IPS DF 19.7 (cell line): ENCODE measurements around the gene ST6GALNAC5.

ENCODE experiments used
- DNase-seq: peaks from one replicate; pipeline ENCODE4 v3.0.0-alpha.2; 2013; ENCODE audit warnings: low read depth, low spot score

ST6GALNAC5 gene

DNA sequence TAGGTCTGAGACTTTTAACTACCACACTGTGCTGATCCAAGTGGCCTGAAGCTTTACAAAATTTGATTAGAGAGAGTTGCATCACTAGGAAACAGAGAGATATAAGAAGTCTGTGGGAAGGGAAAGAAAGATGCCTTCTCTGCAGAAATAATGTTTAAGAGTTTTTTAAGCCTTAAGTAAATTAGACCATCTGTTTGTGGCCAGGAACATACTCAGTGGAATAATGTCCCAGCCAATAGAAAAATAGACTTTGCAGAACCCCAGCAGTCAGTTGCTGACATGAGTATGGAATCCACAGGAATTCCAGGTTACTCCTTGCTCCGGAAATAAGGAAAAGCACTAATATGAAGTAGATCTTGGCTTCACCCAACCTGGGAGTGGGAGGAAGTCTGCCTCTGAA is 144.8 kb downstream of the ST6GALNAC5 start:
- no peak for DNase-seq

DNA sequence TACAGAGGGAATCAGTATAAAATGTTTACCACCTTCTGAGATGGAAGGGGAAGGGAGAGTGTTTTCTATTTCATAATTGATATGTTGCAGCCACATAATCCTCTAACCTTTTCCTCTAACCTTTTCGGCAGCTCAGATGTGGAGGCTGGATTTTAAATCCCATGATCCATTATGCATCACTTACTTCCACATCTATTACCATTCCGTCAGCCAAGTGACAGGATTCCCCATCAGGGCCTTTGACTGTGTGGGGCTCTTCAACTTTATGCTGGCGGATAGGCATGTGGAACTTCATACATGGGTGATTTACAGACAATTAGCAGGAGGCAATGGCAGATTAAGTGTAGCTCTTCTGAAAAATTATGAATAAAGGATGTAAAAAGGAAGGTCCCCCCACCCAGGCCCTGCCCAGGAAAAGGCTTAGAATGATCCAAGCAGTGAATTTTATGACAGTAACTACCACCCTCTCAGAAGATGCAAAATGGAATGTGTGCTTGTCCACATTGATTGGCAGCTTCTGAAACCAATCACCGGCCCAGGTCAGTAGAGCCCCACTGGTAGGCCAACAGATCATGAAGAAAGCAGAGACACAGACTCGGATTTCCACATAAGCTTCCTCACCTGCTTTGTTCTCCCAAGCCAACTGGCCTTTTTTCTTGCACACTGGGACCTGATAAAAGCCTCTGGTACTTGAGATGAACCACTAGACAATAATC is 147.0 kb downstream of the ST6GALNAC5 start:
- no peak for DNase-seq

DNA sequence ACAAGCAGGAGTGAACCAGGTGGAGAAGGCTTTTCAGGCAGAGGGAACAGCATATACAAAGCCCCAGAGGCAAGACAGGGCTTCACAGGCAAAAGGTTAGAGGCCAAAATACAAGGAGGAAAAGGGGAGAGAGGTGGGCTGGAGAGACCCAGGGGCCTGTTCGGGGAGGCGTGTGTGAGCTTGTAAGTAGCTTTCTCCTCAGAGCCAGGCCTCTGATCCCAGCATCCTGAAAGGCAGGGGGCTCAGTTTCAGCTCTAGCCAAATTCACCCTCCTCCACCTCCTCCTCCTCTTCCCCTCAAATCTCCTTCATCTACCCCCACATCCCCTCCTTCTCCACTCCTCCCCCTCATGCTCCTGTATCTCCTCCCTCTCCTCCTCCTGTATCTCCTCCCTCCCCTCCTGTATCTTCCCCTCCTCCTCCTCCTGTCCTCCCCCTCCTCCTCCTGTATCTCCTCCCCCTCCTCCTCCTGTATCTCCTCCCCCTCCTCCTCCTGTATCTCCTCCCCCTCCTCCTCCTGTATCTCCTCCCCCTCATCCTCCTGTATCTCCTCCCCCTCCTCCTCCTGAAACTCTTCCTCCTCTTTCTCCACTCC is 148.6 kb downstream of the ST6GALNAC5 start:
- DNase-seq = no peak

DNA sequence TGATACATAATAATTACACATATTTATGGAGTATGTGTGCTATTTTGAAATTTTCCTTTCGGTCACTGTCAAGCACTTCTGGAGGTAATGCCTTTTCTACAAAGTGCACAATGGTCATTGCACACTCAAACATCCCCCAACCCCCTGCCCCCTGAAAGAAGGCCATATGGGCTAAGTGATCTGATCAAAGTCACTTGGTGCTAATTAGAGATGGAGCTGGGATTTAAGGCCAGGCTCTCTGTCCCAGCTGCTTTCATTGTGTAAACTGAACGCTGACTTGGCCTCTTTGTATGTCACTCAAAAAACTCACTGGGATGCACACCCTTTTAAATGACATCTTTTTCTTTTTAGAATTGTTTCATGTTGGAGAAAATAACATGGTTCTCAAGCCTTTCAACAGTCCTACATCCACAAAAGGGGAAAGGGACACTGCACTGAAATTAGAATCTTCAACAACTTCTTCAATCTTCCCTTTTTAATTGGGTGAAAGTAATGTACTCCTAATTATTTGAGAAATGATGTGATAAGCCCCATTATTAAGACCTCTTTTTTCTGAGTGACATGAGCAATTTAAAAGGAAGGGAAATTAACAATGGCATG is 149.2 kb downstream of the ST6GALNAC5 start:
- DNase-seq = no peak

DNA sequence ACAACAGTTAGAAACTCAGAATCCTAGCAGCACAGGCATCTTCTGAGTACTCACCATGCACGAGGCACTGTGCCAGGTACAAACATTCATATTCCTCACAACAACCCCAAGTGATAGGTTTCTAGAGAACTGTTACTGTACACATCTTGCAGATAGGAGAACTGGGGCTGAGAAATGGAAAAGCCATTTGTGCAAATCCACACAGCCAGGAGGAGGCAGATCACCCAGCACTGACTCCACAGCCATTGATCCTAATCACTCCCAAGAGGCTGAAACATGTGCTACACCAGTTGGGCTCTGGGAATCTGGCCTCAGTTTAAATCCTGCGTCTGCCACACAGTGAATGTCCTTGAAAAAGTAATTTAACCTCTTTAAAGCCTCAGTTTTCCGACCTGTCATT is 151.0 kb downstream of the ST6GALNAC5 start:
- no peak for DNase-seq

DNA sequence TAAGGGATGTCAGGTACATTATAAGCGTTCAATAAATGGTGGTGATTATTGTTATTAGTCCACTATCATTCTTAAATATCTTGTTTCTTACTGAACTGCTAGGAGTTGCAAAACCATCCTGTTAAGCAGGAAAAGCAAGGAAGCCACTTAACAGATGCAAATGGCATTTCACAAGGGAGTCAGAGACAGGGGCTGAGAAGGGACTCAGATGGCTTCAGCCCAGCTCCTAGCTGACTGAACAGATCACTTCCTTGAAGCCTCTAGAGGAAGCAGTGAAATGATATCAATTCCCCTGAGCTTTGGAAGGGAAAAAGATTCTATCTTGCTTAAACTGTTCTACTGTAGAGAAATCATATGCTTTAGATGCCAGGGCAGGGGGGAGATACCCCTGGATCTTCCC is 151.5 kb downstream of the ST6GALNAC5 start:
- DNase-seq = no peak

DNA sequence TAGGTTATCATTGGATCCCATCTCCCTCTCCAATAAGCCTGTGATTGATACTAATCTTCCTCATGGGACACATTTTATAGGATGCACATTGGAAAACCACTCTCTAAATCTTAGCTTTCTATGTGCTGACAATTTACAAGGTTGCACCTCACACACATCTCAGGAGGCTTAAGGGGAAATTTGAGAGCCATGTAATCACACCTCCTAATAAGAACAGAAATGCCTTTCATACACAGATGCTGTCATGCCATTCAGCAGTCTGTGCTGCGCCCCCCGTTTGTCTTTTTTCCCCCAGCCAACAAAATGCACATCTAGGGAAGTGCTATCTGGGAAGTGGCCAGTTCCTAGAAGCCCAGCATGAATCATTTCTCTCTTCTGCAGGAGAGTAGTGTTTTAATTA is 154.5 kb downstream of the ST6GALNAC5 start:
- DNase-seq = no peak

DNA sequence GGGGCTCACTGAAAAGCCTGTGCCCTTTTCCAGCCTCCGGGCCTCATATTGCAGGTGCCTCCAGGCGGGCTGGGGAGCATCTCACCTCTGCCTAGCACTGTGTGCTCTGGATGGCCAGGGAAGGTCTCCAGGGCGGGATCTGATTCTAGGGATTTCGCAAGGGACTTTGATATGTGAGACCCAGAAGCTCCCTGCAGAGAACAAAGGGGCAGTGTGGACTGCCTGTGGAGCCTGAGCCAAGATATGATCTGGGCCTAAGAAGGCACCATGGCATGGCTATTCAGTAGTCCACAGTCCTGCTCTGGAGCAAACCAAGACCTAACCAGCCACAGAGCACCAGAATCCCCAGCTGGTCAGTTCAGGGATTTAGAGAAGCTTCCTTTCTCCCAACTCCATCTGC is 157.2 kb downstream of the ST6GALNAC5 start:
- DNase-seq = no peak

DNA sequence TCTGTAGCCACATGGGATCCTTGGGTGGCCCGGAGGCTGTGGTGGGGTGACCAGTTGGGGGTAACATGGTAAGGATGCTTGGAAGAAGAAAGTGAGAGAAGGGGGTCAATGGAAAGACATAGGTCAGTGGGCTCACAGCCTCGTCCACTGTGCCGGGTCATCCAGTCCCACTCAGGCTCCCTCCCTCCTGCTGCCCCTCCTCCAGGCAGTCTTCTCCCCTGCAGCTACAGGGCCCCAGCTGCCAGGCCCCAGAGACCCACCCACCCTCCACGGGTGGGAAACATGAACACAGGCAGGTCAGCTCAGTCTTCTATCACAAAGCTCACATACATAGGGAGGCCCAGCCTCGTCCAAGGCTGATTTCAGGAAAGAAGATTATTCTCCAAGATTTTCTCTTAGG is 158.3 kb downstream of the ST6GALNAC5 start:
- no peak for DNase-seq

DNA sequence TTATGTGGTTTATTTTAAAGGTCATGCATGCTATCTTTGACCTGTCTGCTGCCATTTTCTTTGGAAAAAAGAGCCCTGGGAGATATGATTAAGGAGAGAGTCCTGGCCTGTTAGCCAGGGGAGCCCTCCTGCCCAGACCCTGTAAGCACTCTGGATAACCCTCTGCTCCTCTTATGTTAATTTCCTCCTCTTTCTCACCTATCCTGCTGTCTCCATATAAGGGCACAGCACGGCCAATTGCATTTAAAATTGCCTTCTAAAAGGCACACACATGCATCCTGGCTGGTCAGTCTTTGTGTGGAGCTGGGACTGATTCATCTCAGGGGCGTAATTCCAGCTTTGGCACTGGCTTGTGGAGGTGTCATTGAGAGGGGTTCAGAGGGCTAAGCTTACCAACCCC is 158.9 kb downstream of the ST6GALNAC5 start:
- DNase-seq = no peak

DNA sequence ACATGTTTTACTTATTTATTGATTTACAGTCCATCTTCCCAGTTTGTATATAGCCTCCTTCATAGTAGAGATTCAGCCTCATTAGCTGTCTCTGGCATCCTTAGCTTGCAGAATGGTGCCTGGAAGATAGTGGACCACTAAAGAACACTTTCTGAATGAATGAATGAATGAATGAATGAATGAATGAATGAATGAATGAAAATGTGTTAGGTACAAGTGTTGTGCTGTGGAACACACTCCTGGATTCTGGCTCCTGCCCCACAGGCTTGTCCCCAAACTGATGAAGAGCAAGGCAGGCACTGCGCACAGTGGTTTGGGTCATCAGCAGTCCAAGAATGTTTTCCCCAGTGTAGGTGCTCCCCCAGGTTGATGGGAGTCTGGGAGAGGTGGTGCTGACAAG is 159.4 kb downstream of the ST6GALNAC5 start:
- no peak for DNase-seq

DNA sequence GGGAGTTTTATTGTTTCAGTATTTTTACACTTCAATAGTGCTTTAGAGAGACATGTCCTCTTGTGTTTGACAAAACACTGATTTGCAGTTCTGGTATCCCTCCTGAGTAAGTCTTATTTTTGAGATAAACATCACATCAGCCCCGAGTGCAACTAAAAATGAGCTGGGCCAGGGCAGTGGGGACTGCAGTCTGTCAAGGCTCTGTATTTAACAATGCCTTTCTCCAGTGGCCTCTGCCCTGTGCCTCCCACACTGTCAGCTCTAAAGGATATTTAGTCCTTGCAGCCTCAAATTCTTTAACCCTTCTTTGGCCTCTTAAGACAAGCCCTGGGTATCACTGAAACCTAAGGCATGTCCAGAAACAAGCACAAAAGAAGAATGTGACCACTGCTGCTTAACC is 160.6 kb downstream of the ST6GALNAC5 start:
- no peak for DNase-seq

DNA sequence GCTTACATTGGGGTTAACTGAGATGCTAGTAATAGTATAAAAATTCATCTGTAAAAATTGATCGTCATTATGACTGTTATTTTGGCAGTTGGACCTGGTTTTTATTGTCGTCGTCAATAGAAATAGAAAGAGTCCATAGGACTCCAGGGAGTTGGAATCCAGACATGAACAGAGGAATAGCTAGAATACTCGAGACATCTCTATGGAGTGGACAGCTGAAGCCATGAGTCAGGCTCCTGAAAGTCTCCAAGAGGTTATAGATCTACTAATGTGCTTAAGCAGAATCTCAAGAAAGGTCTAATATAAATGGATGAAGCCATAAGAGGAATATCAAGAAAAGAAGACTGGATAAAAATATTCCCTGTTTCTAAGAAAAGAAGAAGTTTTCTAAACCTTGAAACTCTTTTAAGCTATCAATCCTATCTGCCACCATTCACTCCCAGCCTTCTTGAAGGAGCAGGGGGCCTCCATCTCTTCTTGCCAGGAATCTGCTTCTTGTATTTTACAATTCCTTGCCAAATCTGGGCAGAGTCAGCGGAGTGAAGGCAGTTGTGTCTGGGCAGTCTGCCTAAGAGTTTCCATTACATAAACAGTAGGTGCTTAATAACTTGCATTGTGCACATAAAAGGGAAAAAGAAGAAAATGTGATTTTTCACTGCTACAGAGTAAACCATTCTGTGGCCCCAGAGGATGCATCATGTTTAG is 163.3 kb downstream of the ST6GALNAC5 start:
- DNase-seq = no peak

DNA sequence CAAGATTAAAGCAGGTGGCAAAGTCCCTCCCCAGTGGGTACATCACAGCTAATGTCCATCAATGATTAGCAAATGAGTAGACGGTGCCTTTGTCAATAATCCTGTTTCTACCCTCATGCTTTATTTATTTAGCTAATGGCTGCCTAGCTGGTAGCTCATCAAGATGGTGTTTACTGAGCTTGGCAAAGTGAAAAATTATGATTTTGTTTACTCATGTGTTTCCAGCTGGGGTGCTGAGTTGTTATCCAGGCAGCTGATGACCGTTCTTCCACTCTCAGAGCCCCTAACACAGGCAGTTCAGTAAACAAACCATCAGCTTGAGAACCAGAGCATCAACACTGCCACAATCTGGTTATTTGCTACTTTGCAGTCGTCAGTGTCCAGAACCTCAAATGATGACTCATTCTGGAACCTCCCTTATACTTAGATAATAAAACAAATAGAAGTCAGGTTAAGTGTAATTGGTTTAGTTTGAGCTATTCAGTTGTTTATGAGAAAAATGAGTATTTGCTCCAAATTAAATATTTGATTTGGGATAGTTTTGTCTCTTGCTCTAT is 163.9 kb downstream of the ST6GALNAC5 start:
- no peak for DNase-seq

DNA sequence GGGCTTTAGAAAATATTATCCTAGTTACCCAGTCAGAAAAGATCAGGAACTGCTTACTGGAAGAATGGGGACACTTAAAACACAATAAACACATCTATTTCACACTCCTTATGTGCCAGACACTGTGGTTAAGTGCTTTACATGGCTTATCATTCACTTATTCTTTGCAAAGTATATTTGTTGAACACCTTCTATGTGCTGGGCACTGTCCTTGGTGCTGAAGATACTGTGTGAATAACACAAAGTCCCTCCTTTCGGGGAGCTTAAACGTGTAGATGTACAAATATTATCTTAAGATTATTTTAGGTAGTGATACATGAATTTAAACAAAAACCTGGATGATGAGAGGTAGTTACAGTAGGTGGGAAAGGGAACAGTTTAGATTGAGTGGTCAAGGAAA is 169.3 kb downstream of the ST6GALNAC5 start:
- DNase-seq = no peak

DNA sequence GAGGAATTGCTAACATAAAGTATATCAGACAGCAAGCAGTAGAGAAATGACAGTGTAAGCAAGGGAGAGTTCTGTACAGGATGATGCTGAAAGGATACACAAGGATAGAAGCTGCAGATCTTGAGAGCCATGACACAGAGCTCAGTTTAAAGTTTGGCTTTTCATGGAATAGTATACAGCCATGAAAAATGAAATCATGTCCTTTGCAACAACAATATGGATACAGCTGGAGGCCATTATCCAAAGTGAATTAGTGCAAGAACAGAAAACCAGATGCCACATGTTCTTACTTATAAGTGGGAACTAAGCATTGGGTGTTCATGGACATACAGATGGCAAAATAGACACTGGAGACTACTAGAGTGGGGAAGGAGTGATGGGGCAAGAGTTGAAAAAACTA is 169.8 kb downstream of the ST6GALNAC5 start:
- no peak for DNase-seq

DNA sequence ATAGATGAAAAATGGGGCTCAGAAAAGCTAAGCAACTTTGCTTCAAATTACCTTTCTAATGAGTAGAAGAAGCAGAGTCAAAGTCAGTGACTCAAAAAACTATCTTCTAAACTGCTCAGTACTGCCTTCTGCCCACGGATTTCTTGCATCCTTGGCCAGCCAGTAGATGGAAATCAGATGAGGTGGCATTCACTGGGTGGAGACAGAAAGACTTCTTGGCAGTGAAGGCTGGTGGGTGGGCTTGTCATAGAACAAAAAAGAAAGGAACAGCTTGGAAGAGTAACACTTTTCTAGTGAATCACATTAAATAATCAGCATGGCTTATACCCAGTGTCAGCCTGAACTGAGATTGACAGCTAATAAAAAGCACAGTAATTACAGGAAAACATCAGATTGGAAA is 170.7 kb downstream of the ST6GALNAC5 start:
- no peak for DNase-seq

DNA sequence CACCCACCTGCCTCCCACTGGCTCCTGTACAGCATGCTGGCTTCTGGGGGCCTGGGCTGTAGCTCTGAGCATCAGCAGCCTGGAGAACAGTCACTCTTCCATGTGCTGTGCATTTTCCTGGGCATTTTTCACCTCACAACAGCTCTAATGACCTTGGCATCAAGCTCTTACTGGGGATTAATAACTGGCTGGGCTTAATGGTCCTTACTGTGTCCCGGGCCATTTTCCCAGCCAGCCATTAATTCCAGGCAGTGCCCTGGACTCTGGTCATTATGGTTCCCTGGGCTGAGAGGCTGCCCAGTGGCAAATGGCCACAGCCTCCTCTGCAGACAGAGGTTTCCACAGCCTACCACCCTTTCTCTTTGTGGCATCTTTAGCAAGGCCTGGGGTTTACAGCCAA is 171.8 kb downstream of the ST6GALNAC5 start:
- no peak for DNase-seq

DNA sequence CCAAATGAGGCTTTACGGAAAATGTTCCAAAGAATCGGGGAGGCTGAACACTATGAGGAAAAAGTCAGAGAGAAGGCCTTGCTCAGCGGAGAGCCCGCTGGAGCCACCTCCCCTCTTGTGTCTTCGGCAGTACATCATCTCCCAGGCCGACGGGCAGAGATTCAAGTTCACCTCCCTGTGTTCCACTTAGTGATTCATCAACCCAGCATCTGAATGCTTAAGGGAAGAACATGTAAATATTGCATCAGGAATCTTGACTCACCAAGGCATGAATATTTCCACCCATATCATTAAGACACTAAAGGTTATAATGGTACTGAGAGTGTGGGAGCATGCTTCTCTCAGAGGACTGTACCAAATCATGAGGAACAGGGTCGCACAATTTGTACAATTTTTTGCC is 172.5 kb downstream of the ST6GALNAC5 start:
- no peak for DNase-seq

DNA sequence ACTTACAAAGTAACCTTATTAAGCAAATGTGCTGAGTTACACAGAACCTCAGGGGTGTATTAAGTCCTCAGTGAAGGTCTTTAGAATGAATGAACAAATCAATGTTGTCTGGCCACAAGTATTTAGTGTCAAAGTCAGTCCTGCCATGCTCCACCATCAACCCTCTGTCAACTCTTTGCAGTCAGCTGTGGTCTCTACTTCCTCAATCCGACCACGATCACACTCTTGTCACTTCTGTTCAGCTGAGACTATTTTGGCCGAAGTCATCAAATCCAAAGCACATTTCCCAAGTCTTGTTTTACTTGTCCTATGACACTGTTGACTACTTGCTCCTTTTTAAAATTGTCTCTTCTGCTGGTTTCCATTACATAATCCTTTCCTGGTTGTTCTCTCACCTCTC is 173.5 kb downstream of the ST6GALNAC5 start:
- no peak for DNase-seq

DNA sequence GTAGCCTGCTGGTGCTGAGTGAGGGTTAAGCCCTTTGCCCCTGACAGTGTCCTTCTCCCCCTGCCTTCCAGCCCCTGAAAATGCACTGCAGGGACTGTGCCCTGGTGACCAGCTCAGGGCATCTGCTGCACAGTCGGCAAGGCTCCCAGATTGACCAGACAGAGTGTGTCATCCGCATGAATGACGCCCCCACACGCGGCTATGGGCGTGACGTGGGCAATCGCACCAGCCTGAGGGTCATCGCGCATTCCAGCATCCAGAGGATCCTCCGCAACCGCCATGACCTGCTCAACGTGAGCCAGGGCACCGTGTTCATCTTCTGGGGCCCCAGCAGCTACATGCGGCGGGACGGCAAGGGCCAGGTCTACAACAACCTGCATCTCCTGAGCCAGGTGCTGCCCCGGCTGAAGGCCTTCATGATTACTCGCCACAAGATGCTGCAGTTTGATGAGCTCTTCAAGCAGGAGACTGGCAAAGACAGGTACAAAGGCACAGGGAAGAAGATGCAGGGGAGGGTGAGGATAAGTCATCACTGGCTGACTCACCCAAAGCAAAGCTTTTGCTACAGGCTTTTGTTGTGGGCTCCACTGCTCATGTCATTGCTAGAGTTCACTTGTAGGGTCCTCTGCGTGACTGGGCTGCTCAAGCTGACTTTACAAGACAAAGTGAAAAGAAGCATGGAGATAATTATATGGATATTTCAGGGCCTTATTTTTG is 177.0 kb downstream of the ST6GALNAC5 start:
- no peak for DNase-seq

DNA sequence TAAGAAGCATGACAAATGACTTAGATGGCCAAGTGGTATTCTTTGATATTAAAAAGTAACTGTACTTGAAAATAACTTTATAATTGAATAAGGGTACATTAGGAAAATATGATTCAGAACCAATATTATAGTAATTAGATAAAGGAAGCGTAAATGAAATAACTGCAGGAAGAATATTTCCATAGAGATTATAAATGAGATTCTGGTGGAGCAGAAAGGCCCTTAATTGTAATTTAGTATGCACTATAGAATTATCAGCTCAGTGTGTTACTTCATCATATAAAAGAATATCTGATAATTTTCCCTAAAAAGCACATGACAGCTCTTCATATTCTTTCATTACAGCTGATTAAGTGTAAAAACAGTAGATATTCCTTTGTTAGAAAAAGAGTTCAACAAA is 180.3 kb downstream of the ST6GALNAC5 start:
- no peak for DNase-seq
